Endodermal cell (in vitro differentiated cells): ENCODE results near the gene LETMD1. TPM values are rescaled to one million over a fixed set of nuclear protein-coding genes. Genes with fewer than 3 reads are reported as not detected.

Experiments used
- DNase-seq: peaks from one replicate; pipeline ENCODE4 v3.0.0-alpha.2; 2017
- H3K27ac ChIP-seq: 2 replicates; pipeline ENCODE4 v1.5.1; 2013; ENCODE audit warnings: mild to moderate bottlenecking, low read depth, low read length, moderate library complexity
- H3K27me3 ChIP-seq: 2 replicates; pipeline ENCODE4 v1.6.1; 2013; ENCODE audit warnings: mild to moderate bottlenecking, low read length, moderate library complexity; ENCODE audit not compliant: insufficient read depth, control insufficient read depth, poor library complexity, severe bottlenecking
- H3K36me3 ChIP-seq: 2 replicates; pipeline ENCODE4 v1.7.0; 2013; ENCODE audit warnings: mild to moderate bottlenecking, low read length, moderate library complexity; ENCODE audit not compliant: control insufficient read depth, insufficient read depth
- H3K4me1 ChIP-seq: one replicate; pipeline ENCODE4 v1.7.0; 2013; ENCODE audit warnings: low read length; ENCODE audit not compliant: control insufficient read depth, insufficient read depth
- H3K4me3 ChIP-seq: 2 replicates; pipeline ENCODE4 v1.5.1; 2013; ENCODE audit warnings: mild to moderate bottlenecking, low read length, moderate library complexity
- H3K9ac ChIP-seq: 2 replicates; pipeline ENCODE4 v1.6.1; 2013; ENCODE audit warnings: mild to moderate bottlenecking, low read length, moderate library complexity; ENCODE audit not compliant: poor library complexity, severe bottlenecking; ENCODE audit errors: extremely low read depth
- H3K9me3 ChIP-seq: 2 replicates; pipeline ENCODE4 v1.6.1; 2013; ENCODE audit warnings: mild to moderate bottlenecking, low read length, moderate library complexity; ENCODE audit not compliant: control insufficient read depth
- H3K27ac Mint-ChIP-seq: 2 replicates; pipeline ENCODE4 v1.8.0; 2020; ENCODE audit warnings: mixed read lengths
- H3K27me3 Mint-ChIP-seq: 2 replicates; pipeline ENCODE4 v1.8.0; 2021; ENCODE audit warnings: mild to moderate bottlenecking, mixed read lengths; ENCODE audit not compliant: insufficient read depth
- H3K36me3 Mint-ChIP-seq: 2 replicates; pipeline ENCODE4 v1.8.0; 2020; ENCODE audit warnings: low read depth, mixed read lengths
- H3K4me1 Mint-ChIP-seq: 2 replicates; pipeline ENCODE4 v1.8.0; 2020; ENCODE audit warnings: mixed read lengths
- H3K4me3 Mint-ChIP-seq: 2 replicates; pipeline ENCODE4 v1.8.0; 2020; ENCODE audit warnings: mild to moderate bottlenecking, moderate library complexity, mixed read lengths
- H3K9me3 Mint-ChIP-seq: 2 replicates; pipeline ENCODE4 v1.8.0; 2020; ENCODE audit warnings: mild to moderate bottlenecking, mixed read lengths
- CTCF ChIP-seq: fragments of 200-600 bp; sonication (generic); conservative IDR thresholded peaks from 2 replicates; pipeline ENCODE4 v1.5.0; 2021; ENCODE audit warnings: antibody characterized with exemption, mild to moderate bottlenecking
- WGBS, 2 experiments: methylation state at CpG; one replicate each; pipeline versions ENCODE4 v1.1.5 to v1.1.7; 2013; ENCODE audit warnings: missing lambda C conversion rate in 2 of 2, mixed read lengths in 1 of 2; ENCODE audit not compliant: insufficient coverage in 1 of 2, insufficient read length in 1 of 2; 5-methylcytosine and 5-hydroxymethylcytosine counted together
- total RNA-seq, 2 donors: library from RNA; stranded (reverse); fragmentation: NEBNext Ultra II Directional in 1 of 2; extraction: Animal tissue kit (Norgen Biotek cat#: 25700) in 1 of 2; gene quantifications; 2 replicates in 1 of 2; 3 replicates in 1 of 2; pipeline ENCODE4 v1.2.1, GENCODE V29; 2021

LETMD1 gene
- total RNA-seq, 2 donors from 2014 or later: 34.8 to 40.2 TPM

- H3K36me3 Mint-ChIP-seq: no peaks in the 10 kb centered on the region
- DNase-seq: peak; percentile 62
- Histone ChIP-seq H3K9me3 (no peaks in the 10 kb centered on the region), H3K4me1 (no peaks in the 10 kb centered on the region), H3K36me3 (no peaks in the 10 kb centered on the region), H3K9ac (no peak overlapping the region), H3K27me3 (no peaks in the 10 kb centered on the region), H3K27ac (no peak overlapping the region), H3K4me3 (no peak overlapping the region)
- H3K4me3 Mint-ChIP-seq: no peak overlapping the region
- no peak for TF ChIP-seq CTCF
- H3K27ac Mint-ChIP-seq: peak overlapping the region; percentile 30
- no peaks in the 10 kb centered on the region for H3K4me1 Mint-ChIP-seq
- 88 to 90% methylated on average over 3 to 4 of the region's 4 CpGs for WGBS, 2 experiments
- no peaks in the 10 kb centered on the region for H3K9me3 Mint-ChIP-seq
- H3K27me3 Mint-ChIP-seq: no peaks in the 10 kb centered on the region
Observed at GRCh38 chr12:51033457-51034089, 14.6 kb upstream of the LETMD1 start.

- H3K27ac ChIP-seq: no peak overlapping the region
Observed at GRCh38 chr12:51036279-51036678, 11.8 kb upstream of the LETMD1 start.

GRCh38 chr12:51048661-51049251, 629 bp downstream of the LETMD1 start:
- no peaks in the 10 kb centered on the region for H3K27me3 Mint-ChIP-seq
- Histone ChIP-seq H3K4me1 (no peaks in the 10 kb centered on the region), H3K9me3 (no peaks in the 10 kb centered on the region), H3K36me3 (peaks cover 16% of the 10 kb centered on the region), H3K27ac (no peak overlapping the region), H3K9ac (peak overlapping the region; percentile 70), H3K27me3 (no peaks in the 10 kb centered on the region), H3K4me3 (peak overlapping the region; percentile 93)
- peaks cover 12% of the 10 kb centered on the region for H3K36me3 Mint-ChIP-seq
- peak overlapping the region; percentile 85 for H3K4me3 Mint-ChIP-seq
- DNase-seq: peak; percentile 62
- no peak for TF ChIP-seq CTCF
- peaks cover 10% of the 10 kb centered on the region for H3K4me1 Mint-ChIP-seq
- WGBS, 2 experiments: 52 to 58% methylated on average over 14 of the region's 14 CpGs
- H3K9me3 Mint-ChIP-seq: no peaks in the 10 kb centered on the region
- peak overlapping the region; percentile 90 for H3K27ac Mint-ChIP-seq

More at GRCh38 chr12:51036279-51036678, 11.8 kb upstream of the LETMD1 start:
- no peaks in the 10 kb centered on the region for H3K9me3 Mint-ChIP-seq
- Histone ChIP-seq H3K27me3 (no peaks in the 10 kb centered on the region), H3K9ac (no peak overlapping the region), H3K36me3 (no peaks in the 10 kb centered on the region), H3K4me3 (no peak overlapping the region), H3K9me3 (no peaks in the 10 kb centered on the region), H3K4me1 (no peaks in the 10 kb centered on the region)
- TF ChIP-seq CTCF: no peak
- H3K27me3 Mint-ChIP-seq: no peaks in the 10 kb centered on the region
- WGBS, 2 experiments: 60 to 81% methylated on average over 1 to 2 of the region's 3 CpGs
- H3K4me1 Mint-ChIP-seq: no peaks in the 10 kb centered on the region
- no peak overlapping the region for H3K27ac Mint-ChIP-seq
- no peak for DNase-seq
- no peak overlapping the region for H3K4me3 Mint-ChIP-seq
- no peaks in the 10 kb centered on the region for H3K36me3 Mint-ChIP-seq
